HG03521 (cell line): Measurements from ENCODE around the gene DRD2.

Source experiments
- ATAC-seq: cut with Tn5 transposase; IDR thresholded peaks from one replicate; pipeline ENCODE4 v1.9.1; 2021; ENCODE audit warnings: mild to moderate bottlenecking, moderate library complexity; ENCODE audit not compliant: unreplicated experiment

Gene DRD2

DNA sequence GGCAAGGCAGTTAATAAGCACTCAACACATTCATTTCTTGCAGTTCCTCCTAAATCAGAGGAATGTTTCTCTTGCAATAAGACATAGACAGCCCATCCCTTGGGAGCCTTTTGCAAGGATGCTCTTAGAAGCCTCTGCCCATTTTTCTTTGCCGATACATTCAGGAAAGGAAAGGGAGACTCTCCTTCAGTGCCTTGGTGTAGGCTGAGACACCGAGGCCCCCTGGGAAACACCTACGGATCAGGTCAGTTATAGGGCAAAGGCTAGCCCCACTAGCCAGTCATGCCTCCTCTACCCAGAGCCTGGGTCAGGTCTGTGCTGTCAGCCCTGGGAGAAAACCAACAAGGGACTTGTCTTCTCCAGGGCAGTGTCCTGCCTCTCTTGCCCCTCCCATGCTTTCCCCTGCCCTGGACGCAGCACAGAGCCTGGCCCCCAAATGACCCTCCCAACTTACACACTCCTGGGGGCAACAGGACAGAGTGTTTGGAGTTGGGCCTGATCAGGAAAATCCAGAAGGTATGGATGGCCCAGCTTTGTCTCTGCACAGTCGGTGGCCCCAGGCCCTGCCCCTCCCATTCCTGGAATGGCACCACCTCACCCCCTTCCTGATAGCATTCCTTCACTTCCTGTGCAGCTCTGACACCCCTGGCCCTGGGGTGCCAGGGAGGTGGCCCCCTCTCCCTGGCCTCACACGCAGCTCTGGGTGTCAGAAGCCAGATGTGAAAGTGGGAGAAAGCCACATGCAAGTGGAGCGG, 69.3 kb downstream of the DRD2 start:
- ATAC-seq = no peak

DNA sequence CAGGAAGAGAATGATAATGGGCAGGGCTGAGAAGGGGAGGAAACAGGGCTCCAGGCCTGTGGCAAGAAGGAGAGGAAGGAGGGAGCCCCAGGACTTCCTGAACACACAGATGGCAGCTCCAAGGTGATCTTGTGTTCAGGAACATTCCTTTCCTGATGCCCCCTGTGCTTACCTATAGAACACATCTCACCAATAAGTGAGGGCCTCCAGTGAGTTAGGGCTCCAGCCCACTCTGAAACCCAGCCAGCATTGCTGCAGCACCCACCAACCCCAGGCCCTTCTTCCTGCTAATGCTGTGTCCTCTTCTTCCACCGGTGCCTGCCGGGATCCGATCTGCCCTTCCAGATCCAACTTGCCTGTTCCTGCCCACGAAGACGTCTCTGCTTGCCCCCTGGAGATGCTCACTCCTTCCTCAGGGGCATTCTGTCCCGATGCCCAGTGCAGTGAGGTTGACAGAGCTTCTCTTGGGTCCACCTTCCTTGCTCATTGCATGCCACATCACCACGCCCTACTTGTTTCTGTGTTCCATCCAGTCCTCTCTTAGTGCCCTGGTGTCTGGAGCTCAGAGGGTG, 70.3 kb downstream of the DRD2 start:
- no peak for ATAC-seq

DNA sequence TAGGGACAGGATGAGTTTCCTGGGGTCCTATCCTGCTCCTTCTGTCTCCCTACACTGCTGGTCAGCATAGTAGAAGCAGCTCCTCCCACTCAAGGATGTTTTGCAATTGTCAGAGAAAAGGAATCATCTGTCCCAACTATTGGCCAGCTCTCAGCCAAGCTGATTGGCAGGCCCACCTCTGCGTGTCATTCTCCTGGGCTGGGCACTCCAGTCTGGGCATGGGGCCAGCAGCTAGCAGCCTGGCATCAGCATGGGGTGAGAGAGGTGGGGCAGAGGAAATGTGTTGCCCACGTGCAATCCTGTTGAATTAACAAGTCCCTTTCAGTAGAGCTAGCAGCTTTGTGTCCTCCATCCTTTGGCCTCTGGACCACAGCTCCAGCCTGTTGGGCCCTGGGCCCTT, 73.5 kb downstream of the DRD2 start:
- ATAC-seq = no peak

DNA sequence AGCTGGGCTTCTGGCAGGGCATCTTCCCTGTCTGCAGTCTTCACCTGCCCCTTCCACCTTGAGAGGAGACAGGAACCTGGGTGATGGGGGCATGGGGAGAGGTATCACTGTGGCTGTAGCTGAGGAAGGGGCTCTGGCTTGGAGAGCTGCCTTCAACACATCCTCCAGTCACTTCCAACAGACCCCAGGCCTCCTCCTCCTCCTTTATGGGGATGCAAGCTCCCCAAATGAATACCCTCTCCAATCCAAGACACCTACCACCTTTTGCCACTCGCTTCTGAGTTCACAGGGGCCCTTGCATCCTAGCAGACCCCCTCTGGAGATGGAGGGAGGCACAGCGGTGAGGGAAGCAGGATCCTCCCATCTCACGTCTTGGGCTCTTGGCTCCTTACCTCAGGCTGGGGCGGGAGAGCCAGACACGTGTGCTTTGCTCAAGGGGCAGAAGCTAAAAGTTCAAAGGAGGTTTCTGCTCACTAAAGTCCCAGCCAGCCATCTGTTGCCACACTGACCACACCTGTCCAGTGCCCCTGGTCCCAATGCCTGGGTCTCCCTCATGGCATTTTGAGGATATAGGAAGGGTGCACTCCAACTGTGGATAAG, 74.5 kb downstream of the DRD2 start:
- ATAC-seq = no peak

DNA sequence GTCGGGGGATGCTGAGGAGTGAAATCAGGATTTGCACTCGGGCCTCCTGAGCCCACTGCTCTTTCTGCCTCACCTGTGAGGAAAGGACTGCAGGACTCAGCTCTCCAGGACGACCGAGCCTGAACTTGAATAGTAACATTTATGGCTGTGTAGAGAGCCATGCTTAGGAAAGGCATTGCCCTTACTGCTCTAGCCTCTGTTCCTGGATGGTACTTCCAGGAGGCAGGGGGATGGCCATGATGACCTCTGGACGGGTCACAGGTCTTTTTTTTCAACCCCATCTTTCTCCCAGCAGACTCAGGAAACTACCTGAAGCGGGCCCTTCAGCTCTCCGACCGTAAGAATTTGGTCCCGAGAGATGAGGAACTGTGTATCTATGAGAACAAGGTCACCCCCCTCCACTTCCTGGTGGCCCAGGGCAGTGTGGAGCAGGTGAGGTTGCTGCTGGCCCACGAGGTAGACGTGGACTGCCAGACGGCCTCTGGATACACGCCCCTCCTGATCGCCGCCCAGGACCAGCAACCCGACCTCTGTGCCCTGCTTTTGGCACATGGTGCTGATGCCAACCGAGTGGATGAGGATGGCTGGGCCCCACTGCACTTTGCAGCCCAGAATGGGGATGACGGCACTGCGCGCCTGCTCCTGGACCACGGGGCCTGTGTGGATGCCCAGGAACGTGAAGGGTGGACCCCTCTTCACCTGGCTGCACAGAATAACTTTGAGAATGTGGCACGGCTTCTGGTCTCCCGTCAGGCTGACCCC, 76.3 kb downstream of the DRD2 start:
- ATAC-seq = no peak

DNA sequence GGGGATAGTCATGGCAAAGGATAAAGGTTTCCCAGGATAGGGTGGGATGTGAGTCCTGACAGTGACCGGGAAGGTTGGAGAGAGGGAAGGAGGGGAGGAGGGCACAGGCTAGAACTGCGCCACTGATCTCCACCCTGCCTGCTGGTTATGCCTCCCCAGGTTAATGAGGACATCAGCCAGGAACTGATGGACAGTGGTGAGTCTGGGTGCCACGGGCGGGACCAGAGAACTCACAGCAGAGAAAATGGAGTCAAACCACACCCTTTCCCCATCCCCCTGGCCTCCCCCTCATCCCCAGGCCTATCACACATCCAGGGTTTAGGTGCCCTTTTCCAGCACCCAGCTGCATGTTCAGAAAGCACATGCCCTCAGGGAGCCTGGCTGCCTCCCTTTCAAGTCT, 77.4 kb downstream of the DRD2 start:
- ATAC-seq = no peak

DNA sequence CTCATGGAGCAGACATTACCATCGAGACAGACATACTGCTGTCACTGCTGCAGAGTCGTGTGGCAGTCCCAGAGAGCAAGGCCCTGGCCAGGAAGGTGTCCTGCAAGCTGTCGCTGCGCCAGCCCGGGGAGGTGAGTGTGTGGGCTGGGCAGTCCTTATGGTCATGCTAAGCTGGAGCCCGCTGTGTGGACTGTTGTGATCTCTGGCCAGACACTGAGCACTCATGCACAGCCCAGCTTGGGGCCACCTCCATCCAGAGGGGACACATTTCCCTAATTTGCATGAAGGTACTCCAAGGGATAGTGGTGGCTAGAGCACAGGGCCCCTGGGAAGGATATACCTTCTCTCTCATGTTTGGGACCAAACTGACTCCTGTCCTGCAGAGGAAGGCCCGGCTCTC, 78.0 kb downstream of the DRD2 start:
- no peak for ATAC-seq

DNA sequence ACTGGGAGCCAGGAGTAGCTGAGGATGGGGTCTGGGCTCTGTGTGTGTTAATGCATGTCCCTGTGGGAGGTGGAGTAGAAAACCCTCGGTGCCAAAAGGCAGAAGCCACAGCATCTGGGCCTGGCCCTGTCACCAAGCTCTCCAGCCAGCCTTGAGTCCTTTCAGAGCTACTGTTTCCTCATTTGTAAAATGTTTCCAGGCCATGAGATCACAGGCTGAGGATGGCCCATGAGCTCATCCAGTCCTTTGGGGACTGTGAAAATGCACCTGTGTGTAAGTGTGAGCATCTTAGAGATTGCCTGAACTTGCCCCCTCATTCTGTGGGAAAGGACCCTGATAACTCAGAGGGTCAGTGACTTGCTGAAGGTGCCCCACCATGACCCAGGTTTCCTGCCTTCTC, 78.5 kb downstream of the DRD2 start:
- no peak for ATAC-seq

DNA sequence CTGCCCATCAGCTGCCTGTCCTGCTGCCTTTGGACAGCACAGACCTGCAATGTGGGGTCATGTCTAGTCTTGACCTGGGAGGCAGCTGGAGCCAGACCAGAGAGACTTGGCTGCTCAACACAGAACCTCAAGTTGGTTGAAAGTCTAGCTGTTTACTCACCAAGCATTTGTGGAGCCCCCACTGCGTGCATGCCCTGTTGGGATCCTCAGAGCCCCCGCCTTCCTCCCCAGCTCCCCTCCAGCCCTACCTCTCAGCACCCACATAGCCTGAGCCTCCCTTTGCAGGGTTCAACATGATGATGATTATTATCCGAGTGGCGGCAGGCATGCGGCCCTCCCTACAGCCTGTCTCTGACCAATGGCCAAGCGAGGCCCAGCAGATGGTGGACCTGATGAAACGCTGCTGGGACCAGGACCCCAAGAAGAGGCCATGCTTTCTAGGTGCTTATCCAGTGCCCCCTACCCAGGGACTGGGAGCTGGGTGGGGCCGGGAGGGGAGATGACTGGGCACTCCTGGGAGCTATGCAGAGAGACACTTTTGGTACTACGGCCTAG, 79.3 kb downstream of the DRD2 start:
- no peak for ATAC-seq

DNA sequence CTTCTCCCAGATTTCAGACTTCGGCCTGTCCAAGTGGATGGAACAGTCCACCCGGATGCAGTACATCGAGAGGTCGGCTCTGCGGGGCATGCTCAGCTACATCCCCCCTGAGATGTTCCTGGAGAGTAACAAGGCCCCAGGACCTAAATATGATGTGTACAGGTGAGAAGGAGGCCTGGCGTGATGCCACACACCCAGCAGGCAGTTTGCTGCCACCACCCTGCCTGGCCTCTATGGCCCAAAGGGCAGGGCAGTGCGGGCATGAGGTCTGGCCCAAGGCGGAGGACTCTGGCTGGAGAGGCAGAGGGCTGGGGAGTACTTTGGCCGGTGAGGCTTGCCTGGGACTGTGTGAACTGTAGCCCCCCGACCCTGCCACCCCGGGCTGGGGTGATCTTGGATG, 80.3 kb downstream of the DRD2 start:
- ATAC-seq = no peak

DNA sequence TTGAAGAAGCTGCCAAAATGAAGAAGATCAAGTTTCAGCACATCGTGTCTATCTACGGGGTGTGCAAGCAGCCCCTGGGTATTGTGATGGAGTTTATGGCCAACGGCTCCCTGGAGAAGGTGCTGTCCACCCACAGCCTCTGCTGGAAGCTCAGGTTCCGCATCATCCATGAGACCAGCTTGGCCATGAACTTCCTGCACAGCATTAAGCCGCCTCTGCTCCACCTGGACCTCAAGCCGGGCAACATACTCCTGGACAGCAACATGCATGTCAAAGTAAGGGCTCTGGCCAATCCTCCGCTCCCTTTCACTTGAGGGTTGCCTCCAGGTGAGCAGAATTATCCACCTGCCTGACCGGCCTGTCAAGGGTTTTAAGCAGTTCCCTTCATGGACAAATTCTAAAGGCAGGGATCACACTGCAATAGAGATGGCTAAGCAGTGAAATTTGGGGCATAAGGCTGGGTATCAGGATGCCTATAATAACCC, 81.7 kb downstream of the DRD2 start:
- ATAC-seq = no peak

DNA sequence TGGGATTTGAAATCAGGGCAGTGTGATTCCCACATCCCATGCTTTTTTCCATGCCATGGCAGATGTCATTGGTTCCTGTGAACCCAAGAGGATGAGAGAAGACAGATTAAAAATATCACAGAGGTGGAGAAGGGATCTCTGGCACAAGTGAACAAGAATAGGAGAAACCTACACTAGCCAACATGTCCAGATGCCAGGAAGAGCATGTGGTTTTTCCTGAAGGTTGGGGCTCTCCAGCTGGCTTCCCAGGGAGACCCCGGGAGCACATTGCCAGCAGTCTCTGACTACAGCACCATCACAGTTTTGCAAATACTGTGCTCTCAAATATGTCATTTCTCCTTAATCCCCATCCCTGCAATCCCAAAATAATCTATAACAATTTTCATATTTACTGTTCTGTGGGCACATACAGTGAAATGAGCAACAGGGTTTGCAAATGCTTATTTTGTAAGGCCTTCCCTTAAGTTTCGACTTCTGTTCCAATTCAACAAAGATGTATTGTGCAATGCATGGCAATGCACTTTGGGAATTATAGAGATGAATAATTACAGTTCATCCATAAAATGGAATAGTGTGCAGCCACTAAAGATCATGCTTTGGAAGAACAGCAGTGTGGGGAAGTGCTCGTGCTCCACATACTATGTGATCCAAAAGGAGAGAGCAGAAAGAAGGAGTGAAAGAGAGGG, 82.8 kb downstream of the DRD2 start:
- ATAC-seq = no peak

DNA sequence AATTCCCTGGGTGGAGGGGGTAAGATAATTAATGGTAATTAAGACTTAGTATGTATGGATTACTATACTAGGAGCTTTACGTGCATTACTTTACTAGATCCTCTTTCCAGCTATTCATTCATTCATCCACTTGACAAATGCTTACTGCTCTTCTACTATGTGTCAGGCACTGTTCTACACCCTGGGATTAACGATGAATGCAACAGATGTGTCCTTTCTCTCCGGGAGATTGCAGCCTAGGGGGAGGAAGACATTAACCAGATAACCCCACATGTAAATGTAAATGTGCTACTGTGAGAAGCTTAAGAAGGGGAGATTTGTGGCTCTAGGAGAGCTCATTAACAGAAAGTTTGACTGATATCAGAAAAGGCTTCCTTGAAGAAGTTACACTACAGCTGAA, 85.9 kb downstream of the DRD2 start:
- no peak for ATAC-seq

DNA sequence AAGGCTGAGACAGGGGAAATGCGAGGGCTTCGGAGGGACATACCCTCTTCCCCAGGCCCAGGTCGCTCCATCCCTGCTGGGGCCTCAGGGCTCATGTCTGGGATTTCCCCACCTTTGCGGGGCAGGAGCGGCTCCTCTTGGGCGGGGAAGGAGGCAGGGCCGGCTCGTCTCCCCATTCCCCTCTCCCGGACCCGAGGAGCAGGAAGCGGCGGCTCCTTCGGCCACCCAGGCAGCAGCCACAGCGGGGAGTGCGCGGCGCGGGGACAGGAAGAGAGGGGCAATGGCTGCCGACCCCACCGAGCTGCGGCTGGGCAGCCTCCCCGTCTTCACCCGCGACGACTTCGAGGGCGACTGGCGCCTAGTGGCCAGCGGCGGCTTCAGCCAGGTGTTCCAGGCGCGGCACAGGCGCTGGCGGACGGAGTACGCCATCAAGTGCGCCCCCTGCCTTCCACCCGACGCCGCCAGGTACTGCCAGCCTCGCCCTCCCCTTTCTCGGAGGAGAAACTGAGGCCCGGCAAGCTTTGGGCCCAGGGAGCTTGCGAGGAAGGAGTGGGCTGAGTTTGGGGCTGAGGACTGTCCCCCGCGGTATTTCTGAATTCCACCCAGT, 87.5 kb downstream of the DRD2 start, which contains the start of gene ANKK1:
ANKK1 (plus strand) TSS at position 175 of the 607 bp plus-strand sequence; CDS start at position 281, 106 bp downstream.
- ATAC-seq = no peak

DNA sequence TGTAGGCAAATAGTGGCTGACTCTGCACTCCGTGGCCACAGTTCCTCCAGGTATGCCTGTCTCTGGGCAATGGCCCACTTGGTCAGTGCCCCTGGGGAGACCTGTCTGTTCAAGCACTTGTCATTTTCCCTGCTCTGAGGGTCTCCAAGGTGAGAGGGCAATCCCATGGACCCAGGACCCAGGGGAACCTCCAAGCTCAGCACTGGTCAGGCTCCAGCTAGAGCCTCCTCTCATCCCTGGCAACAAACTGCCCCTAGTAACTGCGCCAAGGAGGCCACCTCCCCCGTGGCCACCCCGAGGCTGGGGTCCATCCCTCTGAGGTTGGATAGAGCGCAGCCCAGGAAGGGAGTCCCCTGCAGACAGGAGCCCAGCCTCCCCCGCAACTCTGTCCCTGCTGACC, 88.3 kb downstream of the DRD2 start:
- ATAC-seq = no peak

DNA sequence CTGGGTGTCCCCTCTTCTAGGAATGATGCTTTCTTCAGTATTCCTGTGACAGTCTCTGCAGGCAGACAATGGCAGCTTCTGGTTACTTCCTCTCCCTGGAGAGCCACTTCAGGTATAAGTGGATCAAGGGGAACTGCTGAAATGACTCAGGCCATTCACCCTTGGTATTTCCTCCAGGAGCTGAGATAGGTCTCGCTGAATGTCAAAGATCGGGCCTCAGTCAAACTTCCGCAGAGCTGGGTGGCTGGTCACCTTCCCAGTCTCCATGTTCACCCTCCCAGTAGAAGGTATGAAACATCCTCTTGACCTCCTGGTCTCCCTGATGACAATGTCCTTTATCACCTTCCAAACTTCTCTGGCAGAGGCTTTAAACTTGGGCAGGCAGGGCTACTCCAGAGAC, 89.4 kb downstream of the DRD2 start:
- no peak for ATAC-seq

DNA sequence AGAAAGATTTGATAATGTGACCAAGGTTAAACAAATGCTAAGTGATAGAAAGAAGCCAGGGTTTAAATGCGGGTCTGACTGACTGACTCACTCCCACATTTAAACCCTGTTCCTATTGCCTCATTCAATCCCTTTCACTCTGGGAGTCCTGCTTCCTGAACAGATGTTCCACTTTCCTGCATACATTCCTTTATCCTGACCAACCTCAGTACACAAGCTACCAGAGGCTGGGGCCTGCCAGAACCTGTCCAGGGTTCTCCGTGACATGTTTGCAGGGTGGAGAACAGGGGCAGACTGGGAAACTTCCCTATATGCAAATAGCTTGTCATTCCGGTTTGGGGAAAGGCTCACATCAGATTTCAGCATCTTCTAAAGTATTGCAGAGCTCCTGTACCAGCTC, 90.6 kb downstream of the DRD2 start:
- no peak for ATAC-seq

DNA sequence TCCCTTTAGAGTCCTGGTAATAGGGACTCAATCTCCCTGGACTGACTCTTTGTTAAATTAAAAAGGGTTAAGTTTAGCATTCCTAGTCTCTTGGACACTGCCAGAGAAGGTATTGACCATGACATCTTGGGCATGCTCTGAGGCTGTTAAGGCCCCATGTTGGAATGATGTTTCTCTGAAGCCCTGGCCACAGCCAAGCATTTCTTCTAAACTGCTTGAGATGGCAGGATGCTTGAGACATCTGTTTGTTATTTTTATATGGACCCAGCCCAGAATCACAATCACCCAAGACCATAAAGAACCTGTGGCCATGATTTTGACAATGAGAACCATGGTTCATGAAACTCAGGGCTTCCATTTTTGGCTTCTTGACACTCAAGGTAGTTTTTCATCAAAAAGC, 93.1 kb downstream of the DRD2 start:
- no peak for ATAC-seq

DNA sequence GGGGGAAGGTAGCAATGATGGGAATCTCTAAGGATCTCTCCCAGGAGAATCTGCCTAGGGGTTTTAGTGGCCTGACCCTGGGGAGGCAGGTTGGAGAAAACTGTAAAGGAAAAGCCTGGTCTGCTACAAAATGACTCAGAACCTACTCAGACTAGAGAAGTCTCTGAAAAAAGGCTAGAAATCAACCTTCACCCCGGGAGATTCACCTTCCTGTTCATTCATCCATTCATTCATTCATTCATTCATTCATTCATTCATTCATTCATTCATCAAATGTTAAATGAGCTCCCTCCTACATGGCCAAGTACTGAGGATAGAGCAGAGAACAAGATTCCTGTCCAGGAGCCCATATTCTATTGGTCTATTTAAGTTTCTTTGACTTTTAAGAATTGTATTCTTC, 96.5 kb downstream of the DRD2 start:
- ATAC-seq = no peak

DNA sequence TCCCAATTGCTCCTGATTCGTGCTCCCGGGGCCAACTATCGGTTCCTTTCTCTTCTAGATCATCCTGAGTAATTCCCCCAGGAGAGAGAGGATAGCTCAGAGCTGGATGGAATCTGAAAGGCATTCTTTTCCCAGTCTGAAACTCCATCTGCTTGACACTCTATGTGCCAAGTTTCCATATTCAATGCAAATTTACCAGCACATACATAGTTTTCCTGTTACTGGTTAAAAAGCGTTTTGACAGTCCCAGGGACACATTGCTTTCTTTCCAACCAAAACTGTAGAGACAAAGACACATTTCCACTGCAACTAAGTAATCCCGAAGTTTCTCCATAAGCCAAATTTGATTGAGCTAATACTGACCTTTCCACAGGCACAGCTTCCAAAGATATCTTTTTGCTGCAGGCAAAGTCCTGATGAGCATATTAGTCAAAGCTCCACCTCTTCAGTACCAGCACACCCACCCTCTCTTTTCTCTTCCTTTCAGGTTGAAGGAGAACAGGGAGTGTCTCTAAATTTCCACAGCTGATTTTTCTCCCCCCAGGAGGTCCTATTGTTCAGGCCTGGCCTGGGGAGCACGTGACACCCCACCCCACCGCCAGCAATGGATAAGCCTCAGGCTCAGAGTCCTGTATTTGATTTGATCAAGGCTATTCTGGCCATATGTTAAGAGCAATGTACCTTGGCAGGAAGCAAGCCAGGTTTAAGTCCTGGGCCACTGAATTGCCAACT, 97.4 kb downstream of the DRD2 start:
- ATAC-seq = no peak
